NOMO-1 treated with dmso at 0.1 percent for 144 hours (cell line): ENCODE results near the gene HCRTR1.
"Not testable (repeated sequence)": the region's sequence is repeated elsewhere in the genome, so short reads cannot be mapped to it uniquely, and the experiment has no call there.

Source experiments
- DNase-seq: peaks from one replicate; lab custom pipeline; 2025; ENCODE audit not compliant: unreplicated experiment; lab: John Stamatoyannopoulos, UW

The HCRTR1 gene

GRCh38 chr1:31581821-31582810, 35.4 kb upstream of the HCRTR1 start:
- DNase-seq, result no peak

- no peak for DNase-seq
Observed at GRCh38 chr1:31583082-31583994, 34.2 kb upstream of the HCRTR1 start.

GRCh38 chr1:31583995-31584868, 33.3 kb upstream of the HCRTR1 start:
- no peak for DNase-seq

DNA sequence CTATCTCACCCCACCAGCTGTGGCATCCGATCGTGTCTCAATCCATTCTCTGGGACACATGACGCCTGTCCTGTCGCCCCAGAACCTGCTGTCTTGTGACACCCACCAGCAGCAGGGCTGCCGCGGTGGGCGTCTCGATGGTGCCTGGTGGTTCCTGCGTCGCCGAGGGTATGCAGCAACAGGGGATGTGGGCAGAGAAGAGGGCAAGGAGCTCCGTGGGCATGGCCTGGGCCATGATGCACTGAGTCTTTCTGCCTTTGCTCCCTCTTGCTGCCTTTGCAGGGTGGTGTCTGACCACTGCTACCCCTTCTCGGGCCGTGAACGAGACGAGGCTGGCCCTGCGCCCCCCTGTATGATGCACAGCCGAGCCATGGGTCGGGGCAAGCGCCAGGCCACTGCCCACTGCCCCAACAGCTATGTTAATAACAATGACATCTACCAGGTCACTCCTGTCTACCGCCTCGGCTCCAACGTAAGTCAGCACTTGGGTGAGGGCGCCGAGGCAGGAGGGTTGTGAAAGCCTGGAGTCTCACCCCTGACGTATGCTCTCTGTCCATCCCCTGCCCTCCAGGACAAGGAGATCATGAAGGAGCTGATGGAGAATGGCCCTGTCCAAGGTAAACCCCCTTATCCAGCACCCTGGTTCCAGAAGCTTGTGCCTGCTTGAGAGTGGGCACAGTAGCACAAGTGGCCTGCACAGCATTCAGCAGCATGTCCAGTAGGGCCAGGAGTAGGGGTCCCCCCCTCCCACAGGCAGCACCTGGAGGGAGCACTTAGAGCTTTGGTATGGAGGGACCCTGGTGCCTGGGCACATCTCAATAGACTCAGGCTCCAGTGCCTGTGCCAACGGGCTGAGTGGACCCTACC, 32.4 kb upstream of the HCRTR1 start:
- DNase-seq, result no peak

DNA sequence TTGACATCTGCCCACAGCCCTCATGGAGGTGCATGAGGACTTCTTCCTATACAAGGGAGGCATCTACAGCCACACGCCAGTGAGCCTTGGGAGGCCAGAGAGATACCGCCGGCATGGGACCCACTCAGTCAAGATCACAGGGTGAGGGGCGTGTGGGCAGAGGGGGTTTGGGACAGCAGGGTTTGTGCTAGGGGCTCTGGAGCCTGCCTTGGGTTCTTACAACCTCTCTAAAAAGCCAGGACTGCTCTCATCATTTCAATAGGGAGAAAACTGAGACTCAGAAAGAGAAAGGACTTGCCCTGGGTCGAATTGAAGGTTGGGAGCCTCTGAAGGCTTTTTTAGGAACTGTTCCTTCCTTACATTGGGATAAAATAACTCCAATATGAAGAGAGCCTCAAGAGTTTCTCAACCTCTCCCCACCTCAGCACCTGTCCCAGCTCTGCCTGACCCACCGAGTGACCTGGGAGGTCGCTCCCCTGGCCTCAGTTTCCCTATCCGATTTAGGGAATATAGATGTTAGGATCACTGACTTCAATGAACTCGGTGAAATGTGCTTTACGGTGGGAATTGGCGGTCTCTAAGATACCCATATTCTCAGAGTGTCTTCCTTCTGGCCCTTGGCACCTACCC, 31.6 kb upstream of the HCRTR1 start:
- DNase-seq, result no peak

- no peak for DNase-seq
Observed at GRCh38 chr1:31586376-31587327, 30.8 kb upstream of the HCRTR1 start.

GRCh38 chr1:31587328-31587699, 30.2 kb upstream of the HCRTR1 start:
- not testable (repeated sequence) for DNase-seq

- DNase-seq, result peak; percentile 24
Observed at GRCh38 chr1:31587720-31588423, 29.6 kb upstream of the HCRTR1 start.

- DNase-seq, result no peak
Observed at GRCh38 chr1:31588751-31589515, 28.6 kb upstream of the HCRTR1 start.

DNA sequence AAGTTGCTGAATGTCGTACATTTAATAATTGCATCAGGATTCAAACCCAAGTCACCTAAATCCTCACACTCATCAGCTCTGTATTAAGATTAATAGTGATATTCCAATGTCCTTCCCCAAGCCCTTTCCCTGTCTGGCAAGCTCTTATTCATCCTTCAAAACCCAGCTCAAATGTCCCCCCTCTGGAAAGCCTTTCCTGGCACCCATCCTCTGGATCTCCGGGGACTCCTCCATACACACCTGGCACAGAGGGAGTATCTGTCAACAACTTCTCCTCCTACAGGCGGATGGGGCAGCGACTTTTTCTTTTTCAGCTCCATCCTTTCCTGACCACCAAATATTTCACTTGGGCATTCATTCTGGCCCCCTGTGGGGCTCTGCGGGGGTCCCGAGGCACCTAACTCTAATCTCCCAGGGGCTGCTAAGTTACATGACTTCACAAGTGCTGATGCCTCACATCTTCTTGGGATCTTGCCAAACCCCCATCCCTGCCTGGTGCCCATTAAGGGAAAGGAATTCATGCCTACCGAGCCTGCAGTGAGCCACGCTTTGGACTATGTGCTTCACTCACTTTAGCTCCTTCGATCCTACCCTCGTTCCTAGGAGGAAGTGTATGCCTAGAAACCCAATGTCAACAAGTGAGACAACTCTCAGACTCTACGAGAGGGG, 25.9 kb upstream of the HCRTR1 start:
- no peak for DNase-seq

DNA sequence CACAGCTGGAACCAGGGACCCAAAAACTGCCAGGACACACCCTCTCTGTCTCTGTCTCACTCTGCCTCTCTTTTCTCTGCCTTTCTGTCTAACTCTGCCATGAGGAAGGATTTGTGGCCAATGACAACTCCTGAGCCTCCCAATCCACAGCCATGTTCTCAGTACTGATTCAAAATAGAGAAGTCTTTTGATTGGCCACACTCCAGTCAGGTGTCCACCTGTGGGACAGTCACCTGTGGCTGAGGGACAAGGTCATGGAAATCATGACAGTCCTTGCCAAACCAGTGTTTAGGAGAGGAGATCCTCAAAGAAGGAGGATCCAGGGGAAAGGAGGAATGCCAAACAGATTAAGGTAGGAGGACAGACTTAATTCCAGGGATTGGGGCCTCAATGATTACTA, 25.4 kb upstream of the HCRTR1 start:
- DNase-seq, result no peak

DNA sequence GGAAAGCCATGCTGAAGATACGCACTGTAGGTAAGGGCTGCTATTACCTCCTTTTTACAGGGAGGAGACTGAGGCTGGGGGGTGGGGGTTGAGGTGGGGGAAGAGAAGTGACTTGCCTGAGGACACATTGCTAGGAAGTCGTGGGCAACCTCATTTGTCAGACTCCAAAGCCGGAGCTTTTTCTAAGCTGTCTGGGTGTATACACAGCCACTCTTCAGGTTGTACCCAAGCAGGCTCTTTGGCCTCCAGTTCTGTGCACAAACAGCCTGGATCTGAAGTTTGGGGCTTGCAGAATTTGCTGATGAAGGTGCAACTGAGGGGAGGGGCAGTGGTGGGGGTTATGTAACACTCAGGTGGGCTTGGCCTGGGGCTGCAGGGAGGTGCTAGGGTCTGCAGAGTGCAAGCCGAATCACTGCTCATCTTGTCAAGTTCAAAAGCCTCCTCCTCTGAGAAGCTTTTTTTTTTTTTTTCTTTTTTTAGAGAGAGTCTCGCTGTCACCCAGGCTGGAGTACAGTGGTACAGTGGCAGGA, 24.3 kb upstream of the HCRTR1 start:
- DNase-seq, result no peak

DNA sequence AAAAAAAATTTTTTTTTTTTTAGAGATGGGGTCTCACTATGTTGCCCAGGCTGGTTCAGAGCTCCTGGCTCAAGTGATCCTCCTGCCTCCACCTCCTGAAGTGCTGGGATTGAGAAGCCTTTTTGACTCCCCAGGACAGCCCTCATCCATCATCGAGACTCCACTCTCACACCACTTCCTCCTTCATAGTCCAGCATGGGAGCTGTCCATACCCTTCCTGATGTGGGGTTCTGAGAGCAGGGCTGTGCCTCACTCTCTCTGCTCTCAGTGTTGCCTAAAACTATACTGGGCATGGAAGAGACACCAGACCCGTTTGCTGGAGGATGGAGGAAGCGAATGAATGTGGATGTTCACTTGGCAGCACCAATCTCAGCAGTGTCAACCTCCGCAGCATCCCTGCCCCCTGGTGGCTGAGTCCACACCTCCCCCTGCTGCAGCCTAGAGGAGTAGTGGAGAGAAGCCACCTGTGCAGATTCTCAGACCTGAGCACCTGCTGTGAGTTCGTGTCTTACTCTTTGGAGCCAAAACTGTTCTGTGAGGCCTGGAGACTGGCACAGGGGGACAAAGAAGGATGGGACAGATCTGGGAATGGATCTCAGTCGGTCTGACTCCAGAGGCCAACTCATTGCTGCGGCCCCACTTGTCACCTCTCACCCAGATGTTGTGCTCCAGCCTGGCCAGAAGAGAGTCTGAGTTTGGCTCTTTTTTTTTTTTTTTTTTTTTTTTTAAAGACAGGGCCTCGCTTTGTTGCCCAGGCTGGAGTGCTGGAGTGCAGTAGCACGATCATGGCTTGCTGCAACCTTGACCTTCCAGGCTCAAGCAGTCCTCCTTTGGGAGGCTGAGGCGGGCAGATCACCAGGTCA, 23.5 kb upstream of the HCRTR1 start:
- DNase-seq, result peak; percentile 14

DNA sequence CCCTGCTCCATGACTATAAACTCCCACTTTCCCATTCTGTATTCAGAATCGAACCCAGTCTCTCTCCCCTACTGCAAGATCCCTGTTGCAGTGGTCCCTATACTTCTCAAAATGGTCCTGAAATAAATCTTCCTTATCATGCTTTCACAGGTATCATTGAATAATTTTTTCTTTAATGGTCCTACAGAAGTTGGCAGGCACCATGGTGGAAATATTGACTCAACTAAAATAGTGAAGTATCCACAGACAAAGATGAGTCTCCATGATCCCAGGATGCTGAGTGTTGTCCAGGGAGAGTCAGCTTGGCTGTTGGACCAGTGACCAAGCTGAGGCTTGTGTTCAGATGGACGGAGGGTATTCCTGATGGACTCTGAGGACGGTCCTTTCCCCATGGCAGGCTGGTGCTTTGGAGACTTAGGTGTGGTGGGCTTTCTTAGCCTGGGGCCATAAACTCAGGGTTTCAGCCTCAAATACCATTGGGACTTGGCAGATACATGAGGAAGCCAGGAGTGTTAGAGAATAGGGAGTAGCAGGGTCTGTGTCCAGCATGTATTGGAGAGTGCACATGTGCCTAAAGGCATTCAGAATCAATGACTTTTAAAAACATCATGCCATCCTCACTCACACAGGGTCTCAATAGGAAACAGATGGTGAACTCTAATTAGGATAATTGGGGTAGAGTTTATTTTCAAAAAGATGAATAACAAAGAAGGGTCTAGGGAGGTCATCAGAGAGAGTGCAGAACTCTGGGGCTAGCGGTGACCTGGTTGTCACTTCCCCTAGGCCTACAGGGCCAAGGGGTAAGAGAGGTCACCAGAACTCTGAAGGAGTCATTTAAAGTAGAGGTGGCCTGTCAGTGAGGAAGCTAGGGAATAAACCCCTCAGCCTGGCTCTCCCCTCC, 21.4 kb upstream of the HCRTR1 start:
- no peak for DNase-seq
